ENCODE measurements around the gene BLOC1S4. TPM values are rescaled to one million over a fixed set of nuclear protein-coding genes. Genes with fewer than 3 reads are reported as not detected.
"Not testable (repeated sequence)": the region's sequence is repeated elsewhere in the genome, so short reads cannot be mapped to it uniquely, and the experiment has no call there.

Gene BLOC1S4
- total and polyA plus RNA-seq, 2 donors (not counting 1 experiment from before 2014, with no cell fraction given): 26.3 to 35.5 TPM

DNA sequence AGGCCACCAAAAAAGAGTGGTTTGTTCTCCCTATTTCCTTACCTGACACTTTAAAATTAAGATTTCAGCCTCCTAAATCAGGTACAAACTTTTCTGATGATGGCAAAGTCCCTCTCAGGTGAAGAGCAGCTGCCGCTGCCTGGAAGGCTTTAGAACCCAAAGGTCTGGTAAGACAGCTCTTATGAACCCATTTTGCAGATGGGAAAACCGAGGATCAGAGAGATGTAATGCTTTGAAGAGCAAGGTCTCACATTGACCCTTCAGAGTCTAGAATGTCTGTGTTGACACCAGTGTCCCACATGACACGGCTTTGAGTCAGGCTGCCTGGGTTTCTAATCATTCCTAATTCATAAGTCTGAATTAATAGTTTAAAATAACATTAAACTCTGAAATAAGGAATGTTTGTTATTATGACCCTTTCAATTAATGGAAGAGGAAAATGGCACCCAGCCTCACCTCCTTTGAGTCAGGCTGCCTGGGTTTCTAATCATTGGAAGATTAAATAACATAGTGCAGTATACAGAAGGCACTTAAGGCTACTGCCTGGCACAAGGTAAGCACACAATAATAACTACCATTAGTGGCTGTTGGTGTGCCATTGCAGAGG is 38.6 kb downstream of the BLOC1S4 start:
- CTCF ChIA-PET: no interaction called here
- H4K20me1 ChIP-seq (ENCODE audit: control insufficient read depth, insufficient read depth, low read length, poor library complexity, severe bottlenecking): no peaks in the 10 kb centered on the region
- no peaks in the 10 kb centered on the region for H3K4me1 Mint-ChIP-seq
- H3K36me3 ChIP-seq (replicated peaks in 1 of 2; ENCODE audit: control extremely low read depth in 1 of 2, control insufficient read depth in 1 of 2, extremely low read depth in 1 of 2, insufficient read depth in 2 of 2, low read length in 1 of 2): no peaks in the 10 kb centered on the region
- H3K79me2 ChIP-seq (ENCODE audit: control insufficient read depth, insufficient read depth, low read length): no peaks in the 10 kb centered on the region
- H3K27me3 Mint-ChIP-seq: peaks cover 3% of the 10 kb centered on the region
- no peak overlapping the region for H3K4me3 Mint-ChIP-seq
- no peak overlapping the region for H2AFZ ChIP-seq (ENCODE audit: insufficient read depth, low read depth, low read length, poor library complexity, severe bottlenecking)
- ATAC-seq (ENCODE audit: low read depth) (no peak), DNase-seq (no peak)
- no peaks in the 10 kb centered on the region for H3K27me3 ChIP-seq (replicated peaks in 1 of 4; ENCODE audit: control extremely low read depth in 1 of 4, control insufficient read depth in 3 of 4, insufficient read depth in 4 of 4, low read length in 3 of 4)
- 76% methylated on average over 2 of the region's 3 CpGs for WGBS (ENCODE audit: insufficient coverage)
- POLR2A ChIA-PET: no interaction called here
- H3K27ac ChIP-seq (ENCODE audit: low read length in 2 of 2): no peak overlapping the region
- no peaks in the 10 kb centered on the region for H3K9me3 ChIP-seq (ENCODE audit: control extremely low read depth in 1 of 3, control insufficient read depth in 2 of 3, insufficient read depth in 1 of 3, low read length in 2 of 3)
- H3K4me1 ChIP-seq (ENCODE audit: control insufficient read depth in 2 of 2, insufficient read depth in 2 of 2, low read length in 2 of 2): no peaks in the 10 kb centered on the region
- no peaks in the 10 kb centered on the region for H3K9me3 Mint-ChIP-seq (ENCODE audit: insufficient read depth)
- no peak overlapping the region for H3K4me2 ChIP-seq (replicated peaks; ENCODE audit: low read depth, low read length, poor library complexity, severe bottlenecking)
- TF ChIP-seq CTCF (IDR thresholded peaks at IDR 0.05) (no peak), EZH2 (IDR thresholded peaks at IDR 0.05; ENCODE audit: borderline replicate concordance, insufficient read depth, low read depth, low read length, poor library complexity, severe bottlenecking) (no peak)
- H3K4me3 ChIP-seq (ENCODE audit: control extremely low read depth in 1 of 5, extremely low read depth in 1 of 5, insufficient read depth in 1 of 5, low read depth in 2 of 5, low read length in 4 of 5): no peak overlapping the region
- intact Hi-C loops (cut with micrococcal nuclease): no loop called here
- H3K27ac Mint-ChIP-seq: no peak overlapping the region
- H3K9ac ChIP-seq (ENCODE audit: low read length): no peak overlapping the region

DNA sequence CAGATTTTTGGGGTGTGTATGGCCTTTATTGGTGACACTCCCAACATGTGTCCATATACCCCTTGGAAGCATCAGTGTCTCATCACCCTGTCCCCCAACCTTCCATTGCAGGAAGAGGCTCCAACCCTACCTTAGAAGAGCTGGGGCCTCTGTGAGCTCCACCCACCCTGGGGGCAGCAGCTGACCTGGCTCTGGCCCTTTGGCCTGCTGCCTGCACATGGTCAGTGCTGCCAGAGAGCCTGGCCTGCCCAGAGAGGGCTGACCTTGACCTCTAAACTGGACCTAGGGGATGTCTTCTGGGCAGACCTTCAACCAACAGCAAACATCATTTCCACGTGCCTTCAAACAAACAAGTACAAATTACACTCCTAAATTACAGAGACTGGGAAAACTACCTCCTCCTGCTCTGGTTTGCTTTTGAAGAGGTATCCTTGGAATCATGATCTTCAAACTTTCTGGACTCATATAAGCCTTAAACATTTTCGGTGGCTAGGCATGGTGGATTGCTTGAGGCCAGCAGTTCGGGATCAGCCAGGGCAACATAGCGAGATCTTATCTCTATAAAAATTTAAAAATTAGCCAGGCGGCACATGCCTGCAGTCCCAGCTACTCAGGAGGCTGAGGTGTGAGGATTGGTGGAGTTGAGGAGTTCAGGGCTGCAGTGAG is 39.2 kb downstream of the BLOC1S4 start:
- H3K27ac Mint-ChIP-seq: no peak overlapping the region
- H3K4me3 ChIP-seq (ENCODE audit: control extremely low read depth in 1 of 5, extremely low read depth in 1 of 5, insufficient read depth in 1 of 5, low read depth in 2 of 5, low read length in 4 of 5): no peak overlapping the region
- no peaks in the 10 kb centered on the region for H4K20me1 ChIP-seq (ENCODE audit: control insufficient read depth, insufficient read depth, low read length, poor library complexity, severe bottlenecking)
- no peak overlapping the region for H2AFZ ChIP-seq (ENCODE audit: insufficient read depth, low read depth, low read length, poor library complexity, severe bottlenecking)
- H3K27me3 Mint-ChIP-seq: peaks cover 3% of the 10 kb centered on the region
- H3K9ac ChIP-seq (ENCODE audit: low read length): no peak overlapping the region
- intact Hi-C loops (cut with micrococcal nuclease): no loop called here
- H3K36me3 ChIP-seq (replicated peaks in 1 of 2; ENCODE audit: control extremely low read depth in 1 of 2, control insufficient read depth in 1 of 2, extremely low read depth in 1 of 2, insufficient read depth in 2 of 2, low read length in 1 of 2): no peaks in the 10 kb centered on the region
- no peak overlapping the region for H3K4me3 Mint-ChIP-seq
- no peak overlapping the region for H3K4me2 ChIP-seq (replicated peaks; ENCODE audit: low read depth, low read length, poor library complexity, severe bottlenecking)
- no CpG with 5 or more reads among the region's 5 CpGs for WGBS (ENCODE audit: insufficient coverage)
- POLR2A ChIA-PET: no interaction called here
- no peaks in the 10 kb centered on the region for H3K27me3 ChIP-seq (replicated peaks in 1 of 4; ENCODE audit: control extremely low read depth in 1 of 4, control insufficient read depth in 3 of 4, insufficient read depth in 4 of 4, low read length in 3 of 4)
- no peaks in the 10 kb centered on the region for H3K4me1 Mint-ChIP-seq
- no peaks in the 10 kb centered on the region for H3K9me3 Mint-ChIP-seq (ENCODE audit: insufficient read depth)
- DNase-seq (no peak), ATAC-seq (ENCODE audit: low read depth) (no peak)
- no peaks in the 10 kb centered on the region for H3K4me1 ChIP-seq (ENCODE audit: control insufficient read depth in 2 of 2, insufficient read depth in 2 of 2, low read length in 2 of 2)
- H3K79me2 ChIP-seq (ENCODE audit: control insufficient read depth, insufficient read depth, low read length): no peaks in the 10 kb centered on the region
- TF ChIP-seq CTCF (IDR thresholded peaks at IDR 0.05) (no peak), EZH2 (IDR thresholded peaks at IDR 0.05; ENCODE audit: borderline replicate concordance, insufficient read depth, low read depth, low read length, poor library complexity, severe bottlenecking) (no peak)
- CTCF ChIA-PET: no interaction called here
- H3K9me3 ChIP-seq (ENCODE audit: control extremely low read depth in 1 of 3, control insufficient read depth in 2 of 3, insufficient read depth in 1 of 3, low read length in 2 of 3): no peaks in the 10 kb centered on the region
- H3K27ac ChIP-seq (ENCODE audit: low read length in 2 of 2): no peak overlapping the region

DNA sequence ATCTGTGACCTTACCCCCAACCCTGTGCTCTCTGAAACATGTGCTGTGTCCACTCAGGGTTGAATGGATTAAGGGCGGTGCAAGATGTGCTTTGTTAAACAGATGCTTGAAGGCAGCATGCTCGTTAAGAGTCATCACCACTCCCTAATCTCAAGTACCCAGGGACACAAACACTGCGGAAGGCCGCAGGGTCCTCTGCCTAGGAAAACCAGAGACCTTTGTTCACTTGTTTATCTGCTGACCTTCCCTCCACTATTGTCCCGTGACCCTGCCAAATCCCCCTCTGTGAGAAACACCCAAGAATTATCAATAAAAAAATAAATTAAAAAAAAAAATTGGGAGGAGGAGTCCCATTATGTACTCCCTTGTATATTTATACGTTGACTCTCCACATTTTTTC is 40.4 kb downstream of the BLOC1S4 start:
- H3K79me2 ChIP-seq (ENCODE audit: control insufficient read depth, insufficient read depth, low read length); H3K9me3 Mint-ChIP-seq (ENCODE audit: insufficient read depth); DNase-seq; H3K27ac ChIP-seq (ENCODE audit: low read length in 2 of 2); H3K9me3 ChIP-seq (ENCODE audit: control extremely low read depth in 1 of 3, control insufficient read depth in 2 of 3, insufficient read depth in 1 of 3, low read length in 2 of 3); intact Hi-C loops (cut with micrococcal nuclease); ATAC-seq (ENCODE audit: low read depth); H3K4me2 ChIP-seq (replicated peaks; ENCODE audit: low read depth, low read length, poor library complexity, severe bottlenecking); H3K4me1 Mint-ChIP-seq; H3K4me1 ChIP-seq (ENCODE audit: control insufficient read depth in 2 of 2, insufficient read depth in 2 of 2, low read length in 2 of 2); H2AFZ ChIP-seq (ENCODE audit: insufficient read depth, low read depth, low read length, poor library complexity, severe bottlenecking); H3K9ac ChIP-seq (ENCODE audit: low read length); H3K36me3 ChIP-seq (replicated peaks in 1 of 2; ENCODE audit: control extremely low read depth in 1 of 2, control insufficient read depth in 1 of 2, extremely low read depth in 1 of 2, insufficient read depth in 2 of 2, low read length in 1 of 2); CTCF ChIA-PET; H4K20me1 ChIP-seq (ENCODE audit: control insufficient read depth, insufficient read depth, low read length, poor library complexity, severe bottlenecking); H3K27me3 ChIP-seq (replicated peaks in 1 of 4; ENCODE audit: control extremely low read depth in 1 of 4, control insufficient read depth in 3 of 4, insufficient read depth in 4 of 4, low read length in 3 of 4); POLR2A ChIA-PET; H3K4me3 ChIP-seq (ENCODE audit: control extremely low read depth in 1 of 5, extremely low read depth in 1 of 5, insufficient read depth in 1 of 5, low read depth in 2 of 5, low read length in 4 of 5); H3K27ac Mint-ChIP-seq; H3K4me3 Mint-ChIP-seq: not testable (repeated sequence)
- 86% methylated on average over 1 of the region's 6 CpGs for WGBS (ENCODE audit: insufficient coverage)
- H3K27me3 Mint-ChIP-seq: peaks cover 12% of the 10 kb centered on the region
